GM19397 (cell line): Measurements from ENCODE around the gene GRB10.
"Not testable (repeated sequence)": the region's sequence is repeated elsewhere in the genome, so short reads cannot be mapped to it uniquely, and the experiment has no call there.

ENCODE experiments used
- ATAC-seq: cut with Tn5 transposase; IDR thresholded peaks from one replicate; pipeline ENCODE4 v1.9.1; 2021; ENCODE audit warnings: mild to moderate bottlenecking, moderate library complexity; ENCODE audit not compliant: unreplicated experiment

GRB10 gene

DNA sequence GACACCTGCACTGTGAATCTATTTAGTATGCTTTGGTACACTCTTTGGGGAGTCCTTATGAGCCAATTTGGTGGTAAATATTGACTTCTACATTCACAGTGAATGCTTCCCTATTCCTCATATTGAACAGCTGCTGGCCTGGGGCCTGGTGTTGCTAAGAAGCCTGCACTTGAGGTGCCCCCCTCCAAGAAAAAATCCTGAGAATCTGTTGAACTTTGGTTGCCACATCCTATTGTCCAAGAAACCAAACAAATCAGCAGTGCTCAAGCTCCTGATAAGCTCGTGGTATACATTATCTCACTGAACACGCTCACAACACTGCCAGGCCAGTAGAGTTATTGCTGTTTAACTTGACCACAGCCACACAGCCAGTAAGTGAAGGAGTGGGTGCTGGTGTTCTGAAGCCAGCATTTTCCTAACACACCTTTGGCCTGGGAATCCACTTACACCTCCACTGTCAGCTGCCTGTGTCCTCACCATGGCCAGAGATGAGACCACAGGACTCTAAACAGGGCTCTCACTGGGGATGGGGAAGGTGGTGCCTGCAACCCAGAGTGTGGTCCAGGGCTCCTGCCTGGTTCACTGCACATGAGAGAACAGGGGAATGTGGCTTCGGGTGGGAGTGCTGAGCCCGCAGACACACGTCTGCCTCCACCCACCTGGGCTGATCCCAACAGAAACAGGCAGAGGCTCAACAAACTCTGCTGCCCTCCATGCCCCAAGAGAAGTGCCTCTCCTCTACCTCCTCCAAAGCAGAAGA, 224.2 kb downstream of the GRB10 start:
- no peak for ATAC-seq

DNA sequence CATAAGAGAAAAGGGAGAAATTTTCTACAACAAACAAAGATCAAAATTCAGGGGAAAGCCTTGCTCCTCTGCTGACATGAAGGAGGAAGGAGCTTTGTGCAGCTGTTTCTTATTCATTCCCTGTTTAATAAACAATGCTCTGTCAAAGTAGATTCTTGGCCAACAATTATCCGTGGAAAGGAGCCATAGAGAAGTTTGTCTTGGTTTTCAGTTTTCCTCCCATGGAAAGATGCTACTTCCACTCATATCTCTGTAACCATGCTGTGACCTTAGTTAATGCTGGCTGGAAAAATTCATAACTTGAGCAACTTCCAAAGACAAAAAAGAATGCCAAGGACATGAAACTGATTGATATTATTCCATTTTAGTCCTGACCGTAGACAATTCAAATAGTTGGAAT, 225.6 kb downstream of the GRB10 start:
- ATAC-seq: no peak

DNA sequence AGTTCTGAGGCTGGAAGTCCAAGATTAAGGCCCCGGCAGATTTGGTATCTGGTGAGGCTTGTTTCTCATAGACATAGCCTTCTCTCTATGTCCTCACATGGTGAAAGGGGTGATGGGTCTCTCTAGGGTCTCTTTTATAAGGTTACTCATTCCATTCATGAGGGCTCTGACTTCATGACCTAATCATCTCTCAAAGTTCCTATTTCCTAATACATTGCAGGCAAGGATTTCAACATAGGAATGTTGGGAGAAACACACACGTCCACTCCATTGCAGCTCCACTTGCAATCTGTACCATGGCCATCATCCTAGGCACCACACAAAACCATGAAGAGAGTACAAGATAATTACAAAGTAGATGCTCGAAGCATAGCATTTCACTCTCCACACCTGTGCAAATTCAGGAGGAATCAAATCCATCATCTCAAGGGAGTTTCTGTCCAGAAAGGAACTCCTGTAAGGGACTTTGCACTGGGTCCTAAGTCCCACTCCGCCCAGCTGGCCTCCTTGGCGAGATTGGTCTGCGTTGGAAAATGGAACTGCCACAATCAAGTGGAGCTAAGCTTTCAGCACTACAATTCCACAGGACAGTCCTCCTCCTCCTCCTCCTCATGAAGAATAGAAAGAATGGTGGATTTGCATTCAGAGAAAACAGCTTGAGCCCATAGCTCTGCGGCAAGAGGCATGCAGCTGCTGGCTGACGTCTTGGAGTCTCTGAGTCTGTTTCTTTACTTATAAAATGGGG, 226.3 kb downstream of the GRB10 start:
- no peak for ATAC-seq

DNA sequence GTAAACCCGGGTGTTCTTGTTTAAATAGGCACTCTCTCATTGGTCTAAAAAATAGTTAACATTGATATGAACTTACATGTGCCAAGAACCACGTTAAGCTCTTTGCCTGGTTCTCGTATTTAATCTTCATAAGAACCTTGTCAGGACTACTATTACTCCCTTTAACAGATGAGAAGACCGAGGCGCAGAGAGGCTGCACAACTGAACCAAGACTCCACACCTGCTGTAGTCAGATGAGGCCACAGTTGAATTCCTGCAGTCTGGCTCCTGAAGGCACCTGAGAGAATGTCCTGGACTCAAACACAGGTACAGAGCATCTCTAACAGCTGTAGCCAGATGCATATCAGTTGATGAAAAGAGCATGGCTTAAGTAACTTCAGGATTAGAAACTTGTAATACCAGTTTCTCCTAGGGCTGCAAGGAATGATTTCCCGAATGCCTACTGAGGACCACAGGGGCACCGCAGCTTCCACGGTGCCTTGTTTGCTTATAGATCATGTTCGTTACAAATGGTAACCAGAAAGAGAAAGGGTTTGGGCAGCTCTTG, 227.0 kb downstream of the GRB10 start:
- ATAC-seq: no peak

DNA sequence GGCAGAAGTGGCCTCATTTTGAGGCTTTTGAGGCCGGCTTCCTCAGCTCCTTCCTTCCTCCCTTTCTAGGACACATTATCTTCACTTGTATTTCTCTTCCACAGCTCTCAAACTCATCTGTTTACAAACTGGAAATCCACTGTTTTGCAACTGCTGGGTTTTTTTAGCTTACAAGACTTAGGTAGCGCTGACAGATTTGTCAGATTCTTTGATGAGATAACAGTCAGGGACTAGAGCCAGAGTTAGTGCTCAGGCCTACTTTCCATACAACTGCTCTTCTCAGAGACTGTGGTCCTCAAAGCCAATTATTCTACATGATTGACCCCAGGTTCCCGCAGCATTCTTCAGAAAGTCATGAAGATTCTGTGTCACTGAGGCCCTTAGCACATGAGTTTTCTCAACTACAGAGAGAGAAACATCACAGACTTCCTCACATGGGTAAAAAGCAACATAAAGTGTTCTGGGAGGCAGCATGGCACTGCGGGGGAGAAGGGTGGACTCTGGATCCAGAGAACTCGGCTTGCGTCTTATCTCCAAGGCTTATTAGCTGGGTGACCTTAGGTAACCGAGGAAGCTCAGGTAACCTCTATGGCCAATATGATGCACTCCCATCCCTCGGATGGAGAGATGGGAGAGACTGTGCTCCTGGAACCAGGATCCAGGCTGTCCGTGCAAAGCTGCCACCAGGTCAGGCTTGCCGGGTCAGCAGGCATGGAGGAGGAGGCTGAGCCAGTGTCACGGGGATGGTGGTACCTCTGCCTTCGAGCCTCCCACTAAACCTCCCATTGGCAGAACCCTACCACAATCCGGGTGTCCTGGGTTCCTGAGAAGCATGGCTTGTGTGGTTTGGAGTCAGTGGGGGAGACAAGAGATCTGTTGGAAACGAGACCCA, 228.0 kb downstream of the GRB10 start:
- ATAC-seq: no peak

DNA sequence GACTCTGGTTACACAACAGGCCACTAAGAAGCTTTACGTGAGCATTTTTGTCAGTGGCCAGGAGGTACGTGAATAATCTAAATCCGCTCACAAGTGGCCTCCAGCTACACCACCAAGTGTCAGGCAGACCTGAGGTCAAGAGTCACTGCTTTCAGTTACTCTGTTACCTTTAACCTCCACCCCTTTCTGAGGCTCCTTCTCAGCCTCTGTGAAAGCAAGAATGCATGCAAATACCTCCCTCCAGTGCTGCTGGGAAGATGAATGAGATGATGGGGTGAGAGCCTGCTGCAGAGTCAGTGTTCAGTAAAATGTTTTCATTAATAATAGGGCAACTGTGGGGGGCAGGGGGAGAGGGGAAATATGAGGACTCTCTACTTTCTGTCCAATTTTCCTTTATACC, 228.7 kb downstream of the GRB10 start:
- no peak for ATAC-seq

DNA sequence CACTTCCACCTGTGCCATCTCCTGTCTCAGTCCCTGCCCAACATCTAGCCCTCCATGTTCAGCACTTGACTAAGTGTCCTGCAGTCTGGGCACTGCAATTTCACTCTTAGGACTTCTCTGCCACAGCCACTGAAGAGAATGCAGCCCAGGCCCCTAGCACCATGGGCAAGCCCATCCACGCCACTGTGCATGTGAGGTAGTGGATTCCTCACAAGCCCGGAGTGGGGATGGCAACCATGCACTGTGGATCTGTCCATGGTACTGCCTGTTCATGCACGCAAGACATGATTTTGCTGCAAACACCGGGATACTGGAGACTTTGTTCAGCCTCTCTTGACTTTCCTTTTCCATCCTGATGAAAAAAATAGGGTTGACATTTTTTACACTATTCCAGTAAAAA, 229.8 kb downstream of the GRB10 start:
- no peak for ATAC-seq

DNA sequence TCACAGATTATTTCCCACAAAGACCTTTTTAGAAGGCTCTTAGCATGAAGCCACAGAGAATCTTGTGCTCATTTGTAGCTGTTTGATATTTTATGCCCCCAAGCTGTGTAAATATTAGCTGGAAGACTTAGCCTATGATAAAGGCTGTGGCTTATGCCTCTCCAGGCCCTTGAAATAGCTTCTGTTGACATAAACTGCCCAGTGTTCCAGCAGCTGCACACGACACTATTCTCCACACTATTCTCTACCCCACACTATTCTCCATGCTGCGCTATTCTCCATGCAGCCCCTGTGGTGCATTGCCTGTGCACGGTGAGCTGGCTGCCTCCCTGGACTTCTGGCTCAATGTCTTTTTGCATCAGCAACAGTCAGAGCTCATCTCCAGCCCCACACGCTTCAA, 230.6 kb downstream of the GRB10 start:
- ATAC-seq: no peak

DNA sequence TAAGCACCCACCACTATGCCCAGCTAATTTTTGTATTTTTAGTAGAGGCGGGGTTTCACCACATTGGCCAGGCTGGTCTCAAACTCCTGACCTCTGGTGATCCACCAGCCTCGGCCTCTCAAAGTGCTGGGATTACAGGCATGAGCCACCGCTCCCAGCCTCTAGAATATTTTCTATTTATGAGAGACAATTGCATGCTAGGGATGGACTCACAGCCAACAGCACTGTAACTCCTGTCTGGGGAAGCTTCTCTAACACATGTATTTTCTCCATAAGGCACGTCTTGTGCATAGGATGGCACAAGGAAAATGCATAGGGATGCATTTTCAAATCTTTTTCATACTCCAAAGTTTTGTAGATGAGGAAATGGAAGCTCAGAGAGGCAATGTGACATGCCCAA, 237.1 kb downstream of the GRB10 start:
- ATAC-seq: not testable (repeated sequence)

DNA sequence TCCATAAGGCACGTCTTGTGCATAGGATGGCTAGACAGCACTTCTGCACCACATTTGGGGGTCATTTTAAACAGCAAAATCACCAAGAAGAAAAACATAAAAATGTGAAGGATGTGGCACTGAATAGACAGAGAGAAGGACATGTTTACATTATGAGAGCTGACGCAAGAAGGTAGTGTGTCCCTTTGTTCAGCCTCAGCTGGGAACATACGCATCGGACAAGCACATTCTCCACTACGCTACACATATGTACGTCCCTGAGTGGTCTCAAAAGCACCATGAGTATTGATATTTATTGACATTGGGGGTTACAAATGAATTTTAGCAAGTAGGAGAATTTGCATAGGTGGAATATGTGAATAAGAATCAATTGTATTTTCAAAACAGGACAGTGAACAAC, 237.7 kb downstream of the GRB10 start:
- ATAC-seq: no peak

DNA sequence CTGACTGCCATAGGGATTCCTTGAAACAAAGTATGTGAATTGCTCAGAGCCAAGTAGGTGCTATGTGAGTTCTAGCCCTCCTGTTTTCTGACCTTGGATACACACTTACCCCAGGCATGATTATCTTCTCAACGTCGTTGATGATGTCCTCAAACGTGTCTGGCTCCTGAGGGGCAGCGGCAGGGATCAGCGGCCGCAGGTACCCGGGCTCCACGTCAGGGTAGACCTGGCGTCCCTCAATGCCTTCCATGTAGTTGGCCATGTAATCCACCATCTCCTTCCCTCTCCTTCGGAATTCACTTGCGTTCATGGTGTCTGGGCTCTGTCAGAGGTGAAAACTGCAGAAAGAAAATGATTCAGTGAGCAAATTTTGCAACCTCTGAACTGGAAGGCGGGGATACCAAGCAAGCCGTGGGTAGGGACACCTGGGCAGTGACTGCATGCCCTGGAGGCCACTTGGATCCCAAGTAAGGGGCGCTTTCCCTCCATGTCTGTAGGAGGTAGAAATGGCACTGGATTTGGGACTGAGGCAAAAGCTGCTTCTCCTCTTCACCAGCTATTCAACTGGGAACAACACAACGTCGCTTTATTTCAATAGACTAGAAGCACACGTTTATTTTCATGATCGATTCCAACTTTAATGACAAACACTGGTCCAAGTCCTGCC, 238.8 kb downstream of the GRB10 start:
- ATAC-seq: no peak

DNA sequence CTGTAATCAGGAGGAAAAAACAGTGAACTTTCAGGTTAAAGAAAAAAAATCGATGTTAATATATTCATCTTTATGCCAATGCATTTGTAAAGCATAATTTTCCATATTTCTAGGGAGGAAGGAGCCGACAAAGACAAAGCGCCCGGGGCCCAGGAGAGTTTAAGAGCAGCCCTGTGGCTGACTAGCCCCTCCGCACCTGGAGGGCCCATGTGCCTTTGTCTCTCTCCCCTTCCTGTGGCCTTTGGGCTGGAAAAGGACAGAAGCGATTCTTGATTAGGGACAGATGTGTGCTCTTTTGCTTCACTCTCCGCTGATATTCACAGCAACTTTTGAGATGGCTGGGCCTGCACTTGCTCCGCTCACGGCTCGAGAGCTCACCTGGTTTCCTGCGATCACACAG, 240.6 kb downstream of the GRB10 start:
- ATAC-seq: no peak

DNA sequence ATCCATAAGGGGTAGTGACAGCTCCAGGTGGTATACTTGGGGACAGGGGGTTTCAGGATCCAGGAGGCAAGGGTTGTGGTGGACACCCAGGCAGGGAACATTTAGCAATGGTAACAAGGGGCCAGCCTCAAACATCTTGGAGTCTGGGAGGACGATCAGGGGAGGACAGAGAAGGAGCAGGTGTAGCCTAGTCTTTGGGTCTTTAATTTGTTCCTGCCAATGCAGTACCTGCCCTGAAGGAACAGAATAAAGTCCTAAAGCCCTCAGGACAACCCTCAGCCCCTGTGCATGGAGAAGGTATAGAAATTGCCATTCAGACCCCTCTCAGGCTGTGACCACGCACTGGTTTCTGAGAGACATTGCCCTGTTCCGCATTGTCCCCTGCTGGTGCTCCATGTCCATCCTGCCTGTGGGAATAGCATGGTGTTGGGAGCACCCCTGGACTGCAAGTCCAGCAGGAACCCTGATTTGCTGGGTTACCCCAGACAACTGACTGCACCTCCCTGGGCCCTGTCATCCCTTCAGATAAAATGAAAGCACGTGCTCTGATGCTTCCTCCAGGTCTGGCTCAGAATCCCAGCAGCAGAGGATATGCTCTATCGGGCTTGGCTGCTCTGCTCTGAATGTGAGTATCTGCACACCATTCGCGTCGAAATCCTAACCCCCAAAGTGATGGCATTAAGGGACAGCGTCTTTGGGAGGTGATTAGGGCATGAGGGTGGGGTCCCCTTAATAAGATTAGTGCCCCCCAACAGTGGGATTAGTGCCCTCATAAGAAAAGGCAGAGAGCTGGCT, 241.7 kb downstream of the GRB10 start:
- ATAC-seq: no peak
